GM23338 (cell line): Measurements from ENCODE around the gene NR2C2. TPM values are rescaled to one million over a fixed set of nuclear protein-coding genes. Genes with fewer than 3 reads are reported as not detected.
A peak's percentile ranks its signal among the peaks of the same experiment; 100 is the strongest.

Experiments used
- ATAC-seq: fragments of 200-7000 bp; cut with Tn5 transposase; 3 replicates; pipeline ENCODE4 v1.9.1; 2020
- DNase-seq: peaks from one replicate; pipeline ENCODE4 v3.0.0-alpha.2; 2015; ENCODE audit warnings: low spot score
- H2AFZ ChIP-seq: fragments of 200-600 bp; sonication (generic); 2 replicates; pipeline ENCODE4 v1.8.0; 2016; ENCODE audit warnings: antibody characterized with exemption, mild to moderate bottlenecking, moderate library complexity
- H3F3A ChIP-seq: fragments of 200-600 bp; sonication (generic); replicated peaks from 2 replicates; pipeline ENCODE4 v1.8.0; 2017; ENCODE audit warnings: antibody characterized with exemption, mixed run types, low read depth
- H3K27ac ChIP-seq: fragments of 200-600 bp; sonication (generic); 2 replicates; pipeline ENCODE4 v1.6.1; 2016; ENCODE audit warnings: low read depth
- H3K27me3 ChIP-seq: fragments of 200-600 bp; sonication (generic); 2 replicates; pipeline ENCODE4 v1.8.0; 2016; ENCODE audit warnings: mild to moderate bottlenecking, mixed run types, moderate library complexity; ENCODE audit not compliant: insufficient read depth
- H3K36me3 ChIP-seq: fragments of 200-600 bp; sonication (generic); 2 replicates; pipeline ENCODE4 v1.8.0; 2016; ENCODE audit warnings: mild to moderate bottlenecking; ENCODE audit not compliant: insufficient read depth
- H3K4me1 ChIP-seq: fragments of 200-600 bp; sonication (generic); 2 replicates; pipeline ENCODE4 v1.8.0; 2016; ENCODE audit warnings: mild to moderate bottlenecking, moderate library complexity; ENCODE audit not compliant: insufficient read depth
- H3K4me2 ChIP-seq: fragments of 200-600 bp; sonication (generic); 2 replicates; pipeline ENCODE4 v1.7.1; 2017; ENCODE audit warnings: mixed run types
- H3K4me3 ChIP-seq: fragments of 200-600 bp; sonication (generic); 2 replicates; pipeline ENCODE4 v1.6.1; 2016; ENCODE audit warnings: mixed run types
- H3K79me2 ChIP-seq: fragments of 200-600 bp; sonication (generic); replicated peaks from 2 replicates; pipeline ENCODE4 v1.8.0; 2017; ENCODE audit warnings: mild to moderate bottlenecking; ENCODE audit not compliant: insufficient read depth
- H3K9me2 ChIP-seq: fragments of 200-600 bp; sonication (generic); 2 replicates; pipeline ENCODE4 v1.8.0; 2017; ENCODE audit not compliant: insufficient read depth
- H4K20me1 ChIP-seq: fragments of 200-600 bp; sonication (generic); replicated peaks from 2 replicates; pipeline ENCODE4 v1.8.0; 2017; ENCODE audit warnings: mild to moderate bottlenecking; ENCODE audit not compliant: insufficient read depth
- H3K27ac Mint-ChIP-seq: 2 replicates; pipeline ENCODE4 v1.8.0; 2020; ENCODE audit warnings: inconsistent platforms, mild to moderate bottlenecking, moderate library complexity, mixed read lengths
- H3K27me3 Mint-ChIP-seq: 3 replicates; pipeline ENCODE4 v1.8.0; 2022; ENCODE audit warnings: low read depth, mild to moderate bottlenecking, moderate library complexity, mixed read lengths, inconsistent platforms; ENCODE audit not compliant: insufficient read depth, poor library complexity
- H3K36me3 Mint-ChIP-seq: 3 replicates; pipeline ENCODE4 v1.8.0; 2021; ENCODE audit warnings: low read depth, mild to moderate bottlenecking, inconsistent platforms, moderate library complexity, mixed read lengths
- H3K4me1 Mint-ChIP-seq: 3 replicates; pipeline ENCODE4 v1.8.0; 2020; ENCODE audit warnings: mild to moderate bottlenecking, inconsistent platforms, mixed read lengths
- H3K4me3 Mint-ChIP-seq: 3 replicates; pipeline ENCODE4 v1.8.0; 2021; ENCODE audit warnings: moderate library complexity, mild to moderate bottlenecking, inconsistent platforms, mixed read lengths
- H3K9me3 Mint-ChIP-seq: 3 replicates; pipeline ENCODE4 v1.8.0; 2020; ENCODE audit warnings: moderate library complexity, mild to moderate bottlenecking, inconsistent platforms, mixed read lengths
- CREB1 ChIP-seq: fragments of 250-450 bp; sonication (Bioruptor Pico); IDR thresholded peaks from 2 replicates; pipeline ENCODE4 v1.5.0; 2020; ENCODE audit warnings: low read depth, mild to moderate bottlenecking, moderate library complexity
- POLR2AphosphoS5 ChIP-seq: IDR thresholded peaks from 2 replicates; pipeline ENCODE4 v1.6.1; 2016; ENCODE audit warnings: antibody characterized with exemption, low read depth
- long read RNA-seq: library from polyadenylated mRNA; unstranded; transcript quantifications from one replicate; pipeline ENCODE4 v2.0.0, GENCODE V29; 2020; ENCODE audit not compliant: unreplicated experiment
- polyA plus RNA-seq: library from polyadenylated mRNA; unstranded; fragments of >200 nt; fragmentation: Nextera tagmentation; extraction: Ambion mirVana; gene quantifications from 2 replicates; pipeline ENCODE4 v1.2.1, GENCODE V29; 2016
- total RNA-seq: library from RNA; depleted of rRNA; stranded (reverse); fragments of >200 nt; shearing (Covaris generic); gene quantifications from 2 replicates; pipeline ENCODE4 v1.2.3, GENCODE V29; 2014; rRNA removed
- TF ChIP-seq, protein P1 (sequence below): IDR thresholded peaks from 2 replicates; pipeline ENCODE4 v1.6.1; 2016; ENCODE audit warnings: antibody characterized with exemption
- TF ChIP-seq, protein P2 (sequence below): fragments of 250-450 bp; sonication (Bioruptor Pico); IDR thresholded peaks from 2 replicates; pipeline ENCODE4 v1.5.0; 2020; ENCODE audit warnings: mild to moderate bottlenecking, moderate library complexity

NR2C2 gene
- total RNA-seq (57.2 and 58.2 TPM in 2 replicates), polyA plus RNA-seq (11.4 and 12.0 TPM in 2 replicates)
- long read RNA-seq, partial matches to known transcripts: 0 of 3 reads
- long read RNA-seq, other reads (novel, unspliced or antisense): 2 of 3 reads

- peak; percentile 85 for DNase-seq
- H3K36me3 ChIP-seq: peaks cover 23% of the 10 kb centered on the region; the same call in 1 of the 2 replicates
- Mint-ChIP-seq H3K27me3 (peaks cover 3% of the 10 kb centered on the region), H3K9me3 (no peaks in the 10 kb centered on the region), H3K4me3 (peak within 1 kb of the TSS; percentile 88), H3K27ac (peak within 1 kb of the TSS; percentile 100), H3K4me1 (peaks cover 33% of the 10 kb centered on the region), H3K36me3 (peaks cover 44% of the 10 kb centered on the region)
- peak; percentile 52 for ATAC-seq
- peaks cover 87% of the 10 kb centered on the region for H3K79me2 ChIP-seq
- H2AFZ ChIP-seq: peak within 1 kb of the TSS; percentile 53; the same call in 1 of the 2 replicates
- H3K4me2 ChIP-seq: peak within 1 kb of the TSS; percentile 94
- peak within 1 kb of the TSS; percentile 97 for H3K4me3 ChIP-seq
- H3F3A ChIP-seq: no peaks in the 10 kb centered on the region; the same call in 1 of the 2 replicates
- no peaks in the 10 kb centered on the region for H3K9me2 ChIP-seq
- peaks cover 51% of the 10 kb centered on the region for H4K20me1 ChIP-seq
- peak within 1 kb of the TSS; percentile 99 for H3K27ac ChIP-seq
- H3K27me3 ChIP-seq: no peaks in the 10 kb centered on the region
- H3K4me1 ChIP-seq: peaks cover 37% of the 10 kb centered on the region
- TF ChIP-seq, protein P1, sequence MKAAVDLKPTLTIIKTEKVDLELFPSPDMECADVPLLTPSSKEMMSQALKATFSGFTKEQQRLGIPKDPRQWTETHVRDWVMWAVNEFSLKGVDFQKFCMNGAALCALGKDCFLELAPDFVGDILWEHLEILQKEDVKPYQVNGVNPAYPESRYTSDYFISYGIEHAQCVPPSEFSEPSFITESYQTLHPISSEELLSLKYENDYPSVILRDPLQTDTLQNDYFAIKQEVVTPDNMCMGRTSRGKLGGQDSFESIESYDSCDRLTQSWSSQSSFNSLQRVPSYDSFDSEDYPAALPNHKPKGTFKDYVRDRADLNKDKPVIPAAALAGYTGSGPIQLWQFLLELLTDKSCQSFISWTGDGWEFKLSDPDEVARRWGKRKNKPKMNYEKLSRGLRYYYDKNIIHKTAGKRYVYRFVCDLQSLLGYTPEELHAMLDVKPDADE: no peak
- TF ChIP-seq, protein P2, sequence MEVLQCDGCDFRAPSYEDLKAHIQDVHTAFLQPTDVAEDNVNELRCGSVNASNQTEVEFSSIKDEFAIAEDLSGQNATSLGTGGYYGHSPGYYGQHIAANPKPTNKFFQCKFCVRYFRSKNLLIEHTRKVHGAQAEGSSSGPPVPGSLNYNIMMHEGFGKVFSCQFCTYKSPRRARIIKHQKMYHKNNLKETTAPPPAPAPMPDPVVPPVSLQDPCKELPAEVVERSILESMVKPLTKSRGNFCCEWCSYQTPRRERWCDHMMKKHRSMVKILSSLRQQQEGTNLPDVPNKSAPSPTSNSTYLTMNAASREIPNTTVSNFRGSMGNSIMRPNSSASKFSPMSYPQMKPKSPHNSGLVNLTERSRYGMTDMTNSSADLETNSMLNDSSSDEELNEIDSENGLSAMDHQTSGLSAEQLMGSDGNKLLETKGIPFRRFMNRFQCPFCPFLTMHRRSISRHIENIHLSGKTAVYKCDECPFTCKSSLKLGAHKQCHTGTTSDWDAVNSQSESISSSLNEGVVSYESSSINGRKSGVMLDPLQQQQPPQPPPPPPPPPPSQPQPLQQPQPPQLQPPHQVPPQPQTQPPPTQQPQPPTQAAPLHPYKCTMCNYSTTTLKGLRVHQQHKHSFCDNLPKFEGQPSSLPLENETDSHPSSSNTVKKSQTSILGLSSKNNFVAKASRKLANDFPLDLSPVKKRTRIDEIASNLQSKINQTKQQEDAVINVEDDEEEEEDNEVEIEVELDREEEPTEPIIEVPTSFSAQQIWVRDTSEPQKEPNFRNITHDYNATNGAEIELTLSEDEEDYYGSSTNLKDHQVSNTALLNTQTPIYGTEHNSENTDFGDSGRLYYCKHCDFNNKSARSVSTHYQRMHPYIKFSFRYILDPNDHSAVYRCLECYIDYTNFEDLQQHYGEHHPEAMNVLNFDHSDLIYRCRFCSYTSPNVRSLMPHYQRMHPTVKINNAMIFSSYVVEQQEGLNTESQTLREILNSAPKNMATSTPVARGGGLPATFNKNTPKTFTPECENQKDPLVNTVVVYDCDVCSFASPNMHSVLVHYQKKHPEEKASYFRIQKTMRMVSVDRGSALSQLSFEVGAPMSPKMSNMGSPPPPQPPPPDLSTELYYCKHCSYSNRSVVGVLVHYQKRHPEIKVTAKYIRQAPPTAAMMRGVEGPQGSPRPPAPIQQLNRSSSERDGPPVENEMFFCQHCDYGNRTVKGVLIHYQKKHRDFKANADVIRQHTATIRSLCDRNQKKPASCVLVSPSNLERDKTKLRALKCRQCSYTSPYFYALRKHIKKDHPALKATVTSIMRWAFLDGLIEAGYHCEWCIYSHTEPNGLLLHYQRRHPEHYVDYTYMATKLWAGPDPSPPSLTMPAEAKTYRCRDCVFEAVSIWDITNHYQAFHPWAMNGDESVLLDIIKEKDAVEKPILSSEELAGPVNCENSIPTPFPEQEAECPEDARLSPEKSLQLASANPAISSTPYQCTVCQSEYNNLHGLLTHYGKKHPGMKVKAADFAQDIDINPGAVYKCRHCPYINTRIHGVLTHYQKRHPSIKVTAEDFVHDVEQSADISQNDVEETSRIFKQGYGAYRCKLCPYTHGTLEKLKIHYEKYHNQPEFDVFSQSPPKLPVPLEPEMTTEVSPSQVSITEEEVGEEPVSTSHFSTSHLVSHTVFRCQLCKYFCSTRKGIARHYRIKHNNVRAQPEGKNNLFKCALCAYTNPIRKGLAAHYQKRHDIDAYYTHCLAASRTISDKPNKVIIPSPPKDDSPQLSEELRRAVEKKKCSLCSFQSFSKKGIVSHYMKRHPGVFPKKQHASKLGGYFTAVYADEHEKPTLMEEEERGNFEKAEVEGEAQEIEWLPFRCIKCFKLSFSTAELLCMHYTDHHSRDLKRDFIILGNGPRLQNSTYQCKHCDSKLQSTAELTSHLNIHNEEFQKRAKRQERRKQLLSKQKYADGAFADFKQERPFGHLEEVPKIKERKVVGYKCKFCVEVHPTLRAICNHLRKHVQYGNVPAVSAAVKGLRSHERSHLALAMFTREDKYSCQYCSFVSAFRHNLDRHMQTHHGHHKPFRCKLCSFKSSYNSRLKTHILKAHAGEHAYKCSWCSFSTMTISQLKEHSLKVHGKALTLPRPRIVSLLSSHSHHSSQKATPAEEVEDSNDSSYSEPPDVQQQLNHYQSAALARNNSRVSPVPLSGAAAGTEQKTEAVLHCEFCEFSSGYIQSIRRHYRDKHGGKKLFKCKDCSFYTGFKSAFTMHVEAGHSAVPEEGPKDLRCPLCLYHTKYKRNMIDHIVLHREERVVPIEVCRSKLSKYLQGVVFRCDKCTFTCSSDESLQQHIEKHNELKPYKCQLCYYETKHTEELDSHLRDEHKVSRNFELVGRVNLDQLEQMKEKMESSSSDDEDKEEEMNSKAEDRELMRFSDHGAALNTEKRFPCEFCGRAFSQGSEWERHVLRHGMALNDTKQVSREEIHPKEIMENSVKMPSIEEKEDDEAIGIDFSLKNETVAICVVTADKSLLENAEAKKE (CRISPR knock-in tag): no peak
- peak; percentile 22; the same call in 1 of the 2 replicates for TF ChIP-seq CREB1 (CRISPR knock-in tag)
- TF ChIP-seq POLR2AphosphoS5: peak; percentile 75; the same call in 1 of the 2 replicates
Observed at GRCh38 chr3:14947100-14947885, at the start of gene NR2C2. TSS of gene NR2C2 (plus strand) at chr3:14947583. CDS start at chr3:15003915, 56,332 bp downstream.
